CD14-positive monocyte (primary cell): ENCODE measurements around the gene SBK2. TPM values are rescaled to one million over a fixed set of nuclear protein-coding genes. Genes with fewer than 3 reads are reported as not detected.

Source experiments
- DNase-seq, 3 donors: peaks; one replicate each; pipeline ENCODE4 v3.0.0-alpha.2; 2011 to 2022
- H2AFZ ChIP-seq: 2 replicates; pipeline ENCODE4 v1.6.0; 2012; ENCODE audit warnings: mild to moderate bottlenecking, low read depth, low read length, inconsistent platforms; ENCODE audit not compliant: insufficient read depth, poor library complexity, severe bottlenecking
- H3K27ac ChIP-seq, 2 donors: 1 replicate in 1 of 2; 2 replicates in 1 of 2; pipeline ENCODE4 v1.5.1; 2012 to 2013; ENCODE audit warnings: low read length in 2 of 2, control low read depth in 1 of 2, inconsistent platforms in 1 of 2, low read depth in 1 of 2, mild to moderate bottlenecking in 1 of 2
- H3K27me3 ChIP-seq, 2 donors: one replicate each; pipeline versions ENCODE4 v1.6.0 to v1.6.1; 2011 to 2013; ENCODE audit warnings: low read length in 2 of 2; ENCODE audit not compliant: control insufficient read depth in 2 of 2, insufficient read depth in 2 of 2
- H3K36me3 ChIP-seq, 2 donors: replicated peaks in 1 of 2; 1 replicate in 1 of 2; 2 replicates in 1 of 2; pipeline versions ENCODE4 v1.5.1 to v1.6.1; 2012 to 2013; ENCODE audit warnings: low read length in 2 of 2, control low read depth in 1 of 2, inconsistent platforms in 1 of 2, mild to moderate bottlenecking in 1 of 2; ENCODE audit not compliant: insufficient read depth in 2 of 2, control insufficient read depth in 1 of 2
- H3K4me1 ChIP-seq, 2 donors: 1 replicate in 1 of 2; 2 replicates in 1 of 2; pipeline versions ENCODE4 v1.5.1 to v1.6.1; 2012 to 2013; ENCODE audit warnings: low read length in 2 of 2, control low read depth in 1 of 2, inconsistent platforms in 1 of 2, mild to moderate bottlenecking in 1 of 2, moderate library complexity in 1 of 2; ENCODE audit not compliant: insufficient read depth in 2 of 2, control insufficient read depth in 1 of 2
- H3K4me2 ChIP-seq: replicated peaks from 2 replicates; pipeline ENCODE3; 2012; ENCODE audit warnings: low read length, moderate library complexity, mild to moderate bottlenecking; ENCODE audit not compliant: poor library complexity, severe bottlenecking; ENCODE audit errors: extremely low read depth
- H3K4me3 ChIP-seq, 3 experiments: fragments of 200-600 bp in 1 of 3; sonication (generic) in 1 of 3; replicated peaks in 1 of 3; 1 replicate in 2 of 3; 2 replicates in 1 of 3; pipeline ENCODE4 v1.5.1; 2011 to 2013; ENCODE audit warnings: low read length in 3 of 3, mild to moderate bottlenecking in 3 of 3, control low read depth in 2 of 3, low read depth in 2 of 3, inconsistent platforms in 1 of 3, moderate library complexity in 1 of 3
- H3K79me2 ChIP-seq: 2 replicates; pipeline ENCODE4 v1.6.0; 2012; ENCODE audit warnings: mild to moderate bottlenecking, control low read depth, inconsistent platforms, low read length, moderate library complexity; ENCODE audit not compliant: insufficient read depth
- H3K9ac ChIP-seq: 2 replicates; pipeline ENCODE4 v1.6.0; 2017; ENCODE audit warnings: low read length, mild to moderate bottlenecking; ENCODE audit not compliant: insufficient read depth, poor library complexity, severe bottlenecking
- H3K9me3 ChIP-seq, 2 donors: replicated peaks in 1 of 2; 1 replicate in 1 of 2; 2 replicates in 1 of 2; pipeline versions ENCODE4 v1.5.1 to v1.6.1; 2012 to 2013; ENCODE audit warnings: low read length in 2 of 2, control low read depth in 1 of 2; ENCODE audit not compliant: control insufficient read depth in 1 of 2, insufficient read depth in 1 of 2
- H4K20me1 ChIP-seq: 2 replicates; pipeline ENCODE4 v1.6.0; 2012; ENCODE audit warnings: mild to moderate bottlenecking, low read length, control low read depth, moderate library complexity; ENCODE audit not compliant: insufficient read depth
- H3K27ac Mint-ChIP-seq, 7 donors: one replicate each; pipeline ENCODE4 v1.8.0; 2020; ENCODE audit warnings: mild to moderate bottlenecking in 7 of 7, mixed read lengths in 7 of 7, moderate library complexity in 6 of 7, inconsistent platforms in 2 of 7
- H3K27me3 Mint-ChIP-seq, 3 donors: one replicate each; pipeline ENCODE4 v1.8.0; 2021 to 2022; ENCODE audit warnings: low read depth in 3 of 3, mild to moderate bottlenecking in 3 of 3, mixed read lengths in 3 of 3, moderate library complexity in 3 of 3, inconsistent platforms in 1 of 3
- H3K36me3 Mint-ChIP-seq, 2 donors: one replicate each; pipeline ENCODE4 v1.8.0; 2020; ENCODE audit warnings: mixed read lengths in 2 of 2, inconsistent platforms in 1 of 2, mild to moderate bottlenecking in 1 of 2
- H3K4me1 Mint-ChIP-seq: one replicate; pipeline ENCODE4 v1.8.0; 2020; ENCODE audit warnings: mild to moderate bottlenecking, mixed read lengths
- H3K4me3 Mint-ChIP-seq, 2 donors: one replicate each; pipeline ENCODE4 v1.8.0; 2020; ENCODE audit warnings: mild to moderate bottlenecking in 2 of 2, mixed read lengths in 2 of 2, moderate library complexity in 1 of 2
- H3K9me3 Mint-ChIP-seq, 7 donors: one replicate each; pipeline ENCODE4 v1.8.0; 2020 to 2022; ENCODE audit warnings: mixed read lengths in 7 of 7, mild to moderate bottlenecking in 6 of 7, moderate library complexity in 6 of 7, inconsistent platforms in 2 of 7
- WGBS: methylation state at CpG from one replicate; pipeline ENCODE4 v1.1.5; 2013; ENCODE audit warnings: missing lambda C conversion rate; ENCODE audit not compliant: insufficient coverage; 5-methylcytosine and 5-hydroxymethylcytosine counted together
- intact Hi-C, 2 donors: fragments of 100-400 bp; cut with micrococcal nuclease; formaldehyde crosslinking; loops; one replicate each; pipeline versions ENCODE4 v1.15.0 to v1.15.1; 2023
- polyA plus RNA-seq, 3 donors: library from polyadenylated mRNA; depleted of rRNA in 1 of 3; unstranded in 2 of 3; stranded (reverse) in 1 of 3; fragments of 300-500 nt in 2 of 3; fragments of >200 nt in 1 of 3; fragmentation: Illumina TruSeq in 2 of 3; gene quantifications; 1 replicate in 2 of 3; 2 replicates in 1 of 3; pipeline ENCODE4 v1.2.3, GENCODE V29; 2012 to 2021
- TF ChIP-seq, protein P1 (sequence below): fragments of 200-600 bp; IDR thresholded peaks from one replicate; pipeline ENCODE4 v1.8.0; 2022; ENCODE audit warnings: antibody characterized with exemption, mild to moderate bottlenecking

The SBK2 gene
- polyA plus RNA-seq, 3 donors, result not detected

DNA sequence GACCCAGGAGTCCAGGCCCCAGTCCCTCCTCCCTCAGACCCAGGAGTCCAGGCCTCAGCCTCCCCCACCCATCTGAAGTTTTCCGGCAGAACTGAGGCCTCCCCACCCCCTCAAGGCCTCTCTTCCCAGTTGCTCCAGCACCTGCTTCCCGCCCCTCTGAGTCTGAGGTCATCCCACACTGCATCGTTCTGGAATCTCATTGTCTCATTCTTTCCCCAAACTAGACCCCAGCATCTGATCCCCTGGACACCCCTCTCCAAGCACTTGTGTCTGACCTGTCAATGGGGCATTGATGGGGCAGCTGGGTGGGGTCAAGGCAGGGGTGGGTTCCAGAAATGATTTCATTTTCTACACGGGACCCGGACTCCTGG, 793 bp upstream of the SBK2 start:
- TF ChIP-seq, protein P1, sequence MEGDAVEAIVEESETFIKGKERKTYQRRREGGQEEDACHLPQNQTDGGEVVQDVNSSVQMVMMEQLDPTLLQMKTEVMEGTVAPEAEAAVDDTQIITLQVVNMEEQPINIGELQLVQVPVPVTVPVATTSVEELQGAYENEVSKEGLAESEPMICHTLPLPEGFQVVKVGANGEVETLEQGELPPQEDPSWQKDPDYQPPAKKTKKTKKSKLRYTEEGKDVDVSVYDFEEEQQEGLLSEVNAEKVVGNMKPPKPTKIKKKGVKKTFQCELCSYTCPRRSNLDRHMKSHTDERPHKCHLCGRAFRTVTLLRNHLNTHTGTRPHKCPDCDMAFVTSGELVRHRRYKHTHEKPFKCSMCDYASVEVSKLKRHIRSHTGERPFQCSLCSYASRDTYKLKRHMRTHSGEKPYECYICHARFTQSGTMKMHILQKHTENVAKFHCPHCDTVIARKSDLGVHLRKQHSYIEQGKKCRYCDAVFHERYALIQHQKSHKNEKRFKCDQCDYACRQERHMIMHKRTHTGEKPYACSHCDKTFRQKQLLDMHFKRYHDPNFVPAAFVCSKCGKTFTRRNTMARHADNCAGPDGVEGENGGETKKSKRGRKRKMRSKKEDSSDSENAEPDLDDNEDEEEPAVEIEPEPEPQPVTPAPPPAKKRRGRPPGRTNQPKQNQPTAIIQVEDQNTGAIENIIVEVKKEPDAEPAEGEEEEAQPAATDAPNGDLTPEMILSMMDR, result no peak
- H3K36me3 Mint-ChIP-seq, result no peaks in the 10 kb centered on the region

DNA sequence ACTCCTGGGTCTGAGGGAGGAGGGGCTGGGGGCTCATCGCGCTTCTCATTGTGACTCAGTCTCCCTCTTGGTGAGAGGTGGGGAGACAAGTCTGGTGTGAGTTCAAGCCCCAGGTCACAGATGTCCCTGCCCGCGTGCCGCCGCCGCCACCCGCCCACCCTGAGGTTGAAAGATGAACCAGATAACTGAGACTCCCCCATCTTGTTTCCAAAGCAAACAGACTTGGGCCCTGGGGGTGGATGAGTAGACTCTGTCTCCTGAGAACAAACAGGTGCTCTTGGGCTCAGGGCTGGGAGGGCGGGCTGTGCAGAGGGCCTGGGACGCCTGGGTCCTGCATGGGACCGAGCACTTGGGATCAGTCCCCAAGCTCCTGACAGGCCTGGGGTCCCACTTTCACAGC, 567 bp downstream of the SBK2 start:
- peaks cover 2 to 5% (median 2%) of the 10 kb centered on the region in 3 donors for H3K27me3 Mint-ChIP-seq
- TF ChIP-seq, protein P1, result no peak
- intact Hi-C loops, result no loop called here
- no peaks in the 10 kb centered on the region for H3K36me3 ChIP-seq
- peaks cover 0 to 3% (median 0%) of the 10 kb centered on the region in 7 donors for H3K9me3 Mint-ChIP-seq
- no peaks in the 10 kb centered on the region for H4K20me1 ChIP-seq
- no peaks in the 10 kb centered on the region for H3K36me3 Mint-ChIP-seq
- H3K4me3 Mint-ChIP-seq, result no peak overlapping the region
- no peak overlapping the region for H3K27ac ChIP-seq
- no peak overlapping the region for H2AFZ ChIP-seq
- DNase-seq, result no peak
- H3K27me3 ChIP-seq, result no peaks in the 10 kb centered on the region
- WGBS, result 95% methylated on average over 4 of the region's 11 CpGs
- no peaks in the 10 kb centered on the region for H3K79me2 ChIP-seq
- peaks cover 2% of the 10 kb centered on the region for H3K4me1 Mint-ChIP-seq
- no peak overlapping the region for H3K4me2 ChIP-seq
- H3K9ac ChIP-seq, result no peak overlapping the region
- no peak overlapping the region for H3K27ac Mint-ChIP-seq
- H3K9me3 ChIP-seq, result no peaks in the 10 kb centered on the region
- no peaks in the 10 kb centered on the region for H3K4me1 ChIP-seq
- H3K4me3 ChIP-seq, result no peak overlapping the region

More for the DNA sequence above, 793 bp upstream of the SBK2 start:
- DNase-seq, result no peak
- no peaks in the 10 kb centered on the region for H3K4me1 ChIP-seq
- H3K27me3 Mint-ChIP-seq, result peaks cover 3 to 4% (median 3%) of the 10 kb centered on the region in 3 donors
- H3K36me3 ChIP-seq, result no peaks in the 10 kb centered on the region
- intact Hi-C loops, result no loop called here
- no peaks in the 10 kb centered on the region for H3K79me2 ChIP-seq
- H4K20me1 ChIP-seq, result no peaks in the 10 kb centered on the region
- no peak overlapping the region for H3K4me3 Mint-ChIP-seq
- H3K4me2 ChIP-seq, result no peak overlapping the region
- H3K9me3 Mint-ChIP-seq, result peaks cover 0 to 5% (median 0%) of the 10 kb centered on the region in 7 donors
- peaks cover 2% of the 10 kb centered on the region for H3K4me1 Mint-ChIP-seq
- no peak overlapping the region for H3K27ac ChIP-seq
- H3K27ac Mint-ChIP-seq, result no peak overlapping the region
- 92% methylated on average over 5 of the region's 5 CpGs for WGBS
- no peaks in the 10 kb centered on the region for H3K9me3 ChIP-seq
- no peak overlapping the region for H3K9ac ChIP-seq
- H3K27me3 ChIP-seq, result no peaks in the 10 kb centered on the region
- H3K4me3 ChIP-seq, result no peak overlapping the region
- no peak overlapping the region for H2AFZ ChIP-seq
